ENCODE data around the gene TLN1. TPM values are rescaled to one million over a fixed set of nuclear protein-coding genes. Genes with fewer than 3 reads are reported as not detected.

Gene TLN1
- total RNA-seq, 1 experiment from 2014 or later = 173 TPM

- CTCF ChIA-PET = interaction anchor here (0.6 to 1.1 kb wide), 2 partner anchors 38 to 344 kb away, joined by 5 to 8 read pairs; no protein-coding TSS in a partner anchor
- no peak for TF ChIP-seq EZH2 (IDR thresholded peaks at IDR 0.05; ENCODE audit: borderline replicate concordance, low read depth, low read length, poor library complexity, severe bottlenecking)
- peak; percentile 73 for TF ChIP-seq CTCF (conservative IDR thresholded peaks at IDR 0.05; ENCODE audit: low read depth, low read length)
- BruUV-seq (replicated peaks) = TSS peak; percentile 69
- Histone ChIP-seq H3K4me3 (ENCODE audit: low read depth, low read length, poor library complexity, severe bottlenecking) (peak within 1 kb of the TSS; percentile 74), H3K27me3 (replicated peaks; ENCODE audit: insufficient read depth, low read depth, low read length, poor library complexity) (no peaks in the 10 kb centered on the region), H3K4me1 (ENCODE audit: insufficient read depth, low read length, poor library complexity, severe bottlenecking) (peaks cover 15% of the 10 kb centered on the region), H3K36me3 (ENCODE audit: insufficient read depth, low read length, poor library complexity, severe bottlenecking) (peaks cover 32% of the 10 kb centered on the region), H3K9me3 (ENCODE audit: low read depth, low read length, poor library complexity, severe bottlenecking) (no peaks in the 10 kb centered on the region), H3K27ac (ENCODE audit: low read depth, low read length, poor library complexity, severe bottlenecking) (peak within 1 kb of the TSS; percentile 97)
- intact Hi-C loops (cut with micrococcal nuclease; ENCODE audit: unreplicated experiment) = loop anchor here (1.0 to 5.0 kb wide), 4 partner anchors 12 to 541 kb away; partner anchors contain the start of genes ATOSB, CREB3, SPAG8 and TLN1
- POLR2A ChIA-PET (ENCODE audit: low non-redundant PET) = interaction anchor here (0.5 to 0.6 kb wide), 2 partner anchors 12 to 26 kb away, joined by 4 to 5 read pairs; no protein-coding TSS in a partner anchor
- DNase-seq (ENCODE audit: low spot score) = peak; percentile 86
Measured at GRCh38 chr9:35658137-35658967, 73.6 kb downstream of the TLN1 start, which contains the start of gene CCDC107. CCDC107 (plus strand) TSS chr9:35658292; CDS start chr9:35658380, 88 bp downstream.

- peak within 1 kb of the TSS; percentile 74 for H3K4me3 ChIP-seq (ENCODE audit: low read depth, low read length, poor library complexity, severe bottlenecking)
- peak within 1 kb of the TSS; percentile 97 for H3K27ac ChIP-seq (ENCODE audit: low read depth, low read length, poor library complexity, severe bottlenecking)
- CTCF ChIA-PET = interaction anchor here (0.6 to 1.1 kb wide), 2 partner anchors 39 to 344 kb away, joined by 5 to 8 read pairs; no protein-coding TSS in a partner anchor
- H3K9me3 ChIP-seq (ENCODE audit: low read depth, low read length, poor library complexity, severe bottlenecking) = no peaks in the 10 kb centered on the region
- H3K36me3 ChIP-seq (ENCODE audit: insufficient read depth, low read length, poor library complexity, severe bottlenecking) = peaks cover 27% of the 10 kb centered on the region
- DNase-seq (ENCODE audit: low spot score) = peak; percentile 100
- BruUV-seq (replicated peaks) = no TSS peak
- intact Hi-C loops (cut with micrococcal nuclease; ENCODE audit: unreplicated experiment) = loop anchor here (1.0 to 5.0 kb wide), 4 partner anchors 11 to 540 kb away; partner anchors contain the start of genes ATOSB, CREB3, SPAG8 and TLN1
- no peaks in the 10 kb centered on the region for H3K27me3 ChIP-seq (replicated peaks; ENCODE audit: insufficient read depth, low read depth, low read length, poor library complexity)
- POLR2A ChIA-PET (ENCODE audit: low non-redundant PET) = interaction anchor here (0.6 kb wide), 1 partner anchor 11 kb away, joined by 5 read pairs; no protein-coding TSS in a partner anchor
- TF ChIP-seq EZH2 (IDR thresholded peaks at IDR 0.05; ENCODE audit: borderline replicate concordance, low read depth, low read length, poor library complexity, severe bottlenecking) (no peak), CTCF (conservative IDR thresholded peaks at IDR 0.05; ENCODE audit: low read depth, low read length) (peak; percentile 30; the same call in 1 of the 2 replicates)
- H3K4me1 ChIP-seq (ENCODE audit: insufficient read depth, low read length, poor library complexity, severe bottlenecking) = peaks cover 11% of the 10 kb centered on the region
Measured at GRCh38 chr9:35657546-35658136, 74.4 kb downstream of the TLN1 start, which contains the start of gene RMRP. RMRP (minus strand) TSS chr9:35658019.

GRCh38 chr9:35656831-35657545 lies 75.0 kb downstream of the TLN1 start:
- Histone ChIP-seq H3K36me3 (ENCODE audit: insufficient read depth, low read length, poor library complexity, severe bottlenecking) (peaks cover 21% of the 10 kb centered on the region), H3K4me3 (ENCODE audit: low read depth, low read length, poor library complexity, severe bottlenecking) (peak overlapping the region; percentile 74), H3K27ac (ENCODE audit: low read depth, low read length, poor library complexity, severe bottlenecking) (peak overlapping the region; percentile 97), H3K27me3 (replicated peaks; ENCODE audit: insufficient read depth, low read depth, low read length, poor library complexity) (no peaks in the 10 kb centered on the region), H3K9me3 (ENCODE audit: low read depth, low read length, poor library complexity, severe bottlenecking) (no peaks in the 10 kb centered on the region), H3K4me1 (ENCODE audit: insufficient read depth, low read length, poor library complexity, severe bottlenecking) (peaks cover 11% of the 10 kb centered on the region)
- BruUV-seq (replicated peaks) = no TSS peak
- CTCF ChIA-PET = interaction anchor here (0.7 to 1.1 kb wide), 2 partner anchors 40 to 180 kb away, joined by 3 to 8 read pairs; no protein-coding TSS in a partner anchor
- POLR2A ChIA-PET (ENCODE audit: low non-redundant PET) = no interaction called here
- intact Hi-C loops (cut with micrococcal nuclease; ENCODE audit: unreplicated experiment) = loop anchor here (5.0 kb wide), 3 partner anchors 75 to 540 kb away; partner anchors contain the start of genes ATOSB, CREB3, SPAG8 and TLN1
- peak; percentile 46 for DNase-seq (ENCODE audit: low spot score)
- TF ChIP-seq EZH2 (IDR thresholded peaks at IDR 0.05; ENCODE audit: borderline replicate concordance, low read depth, low read length, poor library complexity, severe bottlenecking) (no peak), CTCF (conservative IDR thresholded peaks at IDR 0.05; ENCODE audit: low read depth, low read length) (no peak)

Measured in A673 (cell line).